ENCODE measurements around the gene DBH.

- TF ChIP-seq, protein P1, sequence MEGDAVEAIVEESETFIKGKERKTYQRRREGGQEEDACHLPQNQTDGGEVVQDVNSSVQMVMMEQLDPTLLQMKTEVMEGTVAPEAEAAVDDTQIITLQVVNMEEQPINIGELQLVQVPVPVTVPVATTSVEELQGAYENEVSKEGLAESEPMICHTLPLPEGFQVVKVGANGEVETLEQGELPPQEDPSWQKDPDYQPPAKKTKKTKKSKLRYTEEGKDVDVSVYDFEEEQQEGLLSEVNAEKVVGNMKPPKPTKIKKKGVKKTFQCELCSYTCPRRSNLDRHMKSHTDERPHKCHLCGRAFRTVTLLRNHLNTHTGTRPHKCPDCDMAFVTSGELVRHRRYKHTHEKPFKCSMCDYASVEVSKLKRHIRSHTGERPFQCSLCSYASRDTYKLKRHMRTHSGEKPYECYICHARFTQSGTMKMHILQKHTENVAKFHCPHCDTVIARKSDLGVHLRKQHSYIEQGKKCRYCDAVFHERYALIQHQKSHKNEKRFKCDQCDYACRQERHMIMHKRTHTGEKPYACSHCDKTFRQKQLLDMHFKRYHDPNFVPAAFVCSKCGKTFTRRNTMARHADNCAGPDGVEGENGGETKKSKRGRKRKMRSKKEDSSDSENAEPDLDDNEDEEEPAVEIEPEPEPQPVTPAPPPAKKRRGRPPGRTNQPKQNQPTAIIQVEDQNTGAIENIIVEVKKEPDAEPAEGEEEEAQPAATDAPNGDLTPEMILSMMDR (IDR thresholded peaks at IDR 0.05; ENCODE audit: insufficient read depth, low read depth, low read length), result no peak
- TF ChIP-seq EZH2 (IDR thresholded peaks at IDR 0.05; ENCODE audit: insufficient read depth, low read length), result no peak
These were observed at the start of gene DBH for GRCh38 chr9:133635533-133636531.

Measured in astrocyte (in vitro differentiated cells and primary cell).